Stimulated activated CD4-positive, alpha-beta T cell treated with anti-CD3 and anti-CD28 coated beads, TNF-alpha, amount 100 ng/mL, for 24 hours (primary cell): ENCODE results near the gene NAA30.
"Not testable (repeated sequence)": the region's sequence is repeated elsewhere in the genome, so short reads cannot be mapped to it uniquely, and the experiment has no call there.

Experiments used
- DNase-seq, 3 experiments: peaks; one replicate each; pipeline ENCODE4 v3.0.0-alpha.2; 2020; ENCODE audit warnings: low read depth in 3 of 3

NAA30 gene

GRCh38 chr14:57390037-57390805 lies at the start of gene NAA30:
Gene NAA30 (plus strand): TSS chr14:57390586. CDS start chr14:57390958, 372 bp downstream.
- DNase-seq: peak; percentile 84 to 91 (median 86)

- not testable (repeated sequence) for DNase-seq
Observed at GRCh38 chr14:57343545-57344297, 46.7 kb upstream of the NAA30 start.

- no peak for DNase-seq
Observed at GRCh38 chr14:57345106-57345505, 45.3 kb upstream of the NAA30 start.

GRCh38 chr14:57346741-57347140 lies 43.6 kb upstream of the NAA30 start:
- no peak for DNase-seq

GRCh38 chr14:57352396-57353170 lies 37.8 kb upstream of the NAA30 start:
- no peak for DNase-seq

GRCh38 chr14:57355081-57355800 lies 35.1 kb upstream of the NAA30 start:
- DNase-seq: no peak

- no peak for DNase-seq
Observed at GRCh38 chr14:57362361-57362760, 28.0 kb upstream of the NAA30 start.

- no peak for DNase-seq
Observed at GRCh38 chr14:57364659-57365450, 25.5 kb upstream of the NAA30 start.

- DNase-seq: not testable (repeated sequence)
Observed at GRCh38 chr14:57370187-57370586, 20.2 kb upstream of the NAA30 start.

- no peak for DNase-seq
Observed at GRCh38 chr14:57371013-57371412, 19.4 kb upstream of the NAA30 start.

- DNase-seq: no peak
Observed at GRCh38 chr14:57375156-57375555, 15.2 kb upstream of the NAA30 start.

GRCh38 chr14:57378661-57379060 lies 11.7 kb upstream of the NAA30 start:
- DNase-seq: no peak

GRCh38 chr14:57380935-57381334 lies 9.5 kb upstream of the NAA30 start:
- DNase-seq: no peak

GRCh38 chr14:57382283-57382682 lies 8.1 kb upstream of the NAA30 start:
- no peak for DNase-seq

GRCh38 chr14:57383125-57383745 lies 7.2 kb upstream of the NAA30 start:
- no peak for DNase-seq

GRCh38 chr14:57388067-57388466 lies 2.3 kb upstream of the NAA30 start:
- DNase-seq: no peak

GRCh38 chr14:57389646-57390036 lies 745 bp upstream of the NAA30 start:
- peak in 1 of 3 experiments; percentile 1 for DNase-seq

- peak in 1 of 3 experiments; percentile 27 for DNase-seq
Observed at GRCh38 chr14:57390806-57391516, 575 bp downstream of the NAA30 start.

GRCh38 chr14:57391517-57392195 lies 1.3 kb downstream of the NAA30 start:
- DNase-seq: no peak
